HG02970 (cell line): Measurements from ENCODE around the gene KIAA0753.

Source experiments
- ATAC-seq: cut with Tn5 transposase; IDR thresholded peaks from one replicate; pipeline ENCODE4 v1.9.1; 2021; ENCODE audit warnings: mild to moderate bottlenecking, moderate library complexity, moderate number of reproducible peaks; ENCODE audit not compliant: unreplicated experiment, low FRiP score

The KIAA0753 gene

GRCh38 chr17:6554342-6554741 is 86.2 kb downstream of the KIAA0753 start:
- no peak for ATAC-seq

- no peak for ATAC-seq
Observed at GRCh38 chr17:6551869-6552531, 88.5 kb downstream of the KIAA0753 start.

GRCh38 chr17:6551356-6551755 is 89.2 kb downstream of the KIAA0753 start:
- ATAC-seq: no peak

GRCh38 chr17:6549384-6550036 is 91.0 kb downstream of the KIAA0753 start:
- no peak for ATAC-seq

- ATAC-seq: no peak
Observed at GRCh38 chr17:6548578-6549330, 91.8 kb downstream of the KIAA0753 start.

GRCh38 chr17:6548034-6548433 is 92.5 kb downstream of the KIAA0753 start:
- ATAC-seq: no peak

- ATAC-seq: no peak
Observed at GRCh38 chr17:6547336-6547735, 93.2 kb downstream of the KIAA0753 start.

GRCh38 chr17:6546069-6546718 is 94.3 kb downstream of the KIAA0753 start:
- ATAC-seq: no peak

- ATAC-seq: no peak
Observed at GRCh38 chr17:6545291-6545690, 95.2 kb downstream of the KIAA0753 start.

GRCh38 chr17:6544011-6544370 is 96.5 kb downstream of the KIAA0753 start:
- no peak for ATAC-seq

GRCh38 chr17:6543079-6544010 is 97.2 kb downstream of the KIAA0753 start:
- no peak for ATAC-seq

- no peak for ATAC-seq
Observed at GRCh38 chr17:6542577-6542976, 97.9 kb downstream of the KIAA0753 start.

GRCh38 chr17:6541886-6542285 is 98.6 kb downstream of the KIAA0753 start:
- ATAC-seq: no peak

- ATAC-seq: no peak
Observed at GRCh38 chr17:6539871-6540270, 100.6 kb downstream of the KIAA0753 start.

GRCh38 chr17:6536566-6537065 is 103.9 kb downstream of the KIAA0753 start:
- no peak for ATAC-seq

- ATAC-seq: no peak
Observed at GRCh38 chr17:6536053-6536452, 104.5 kb downstream of the KIAA0753 start.

- no peak for ATAC-seq
Observed at GRCh38 chr17:6534846-6535514, 105.5 kb downstream of the KIAA0753 start.

- ATAC-seq: no peak
Observed at GRCh38 chr17:6532441-6532885, 108.0 kb downstream of the KIAA0753 start.

GRCh38 chr17:6531575-6531974 is 108.9 kb downstream of the KIAA0753 start:
- ATAC-seq: no peak
